ENCODE results near the gene ST3GAL2.

DNA sequence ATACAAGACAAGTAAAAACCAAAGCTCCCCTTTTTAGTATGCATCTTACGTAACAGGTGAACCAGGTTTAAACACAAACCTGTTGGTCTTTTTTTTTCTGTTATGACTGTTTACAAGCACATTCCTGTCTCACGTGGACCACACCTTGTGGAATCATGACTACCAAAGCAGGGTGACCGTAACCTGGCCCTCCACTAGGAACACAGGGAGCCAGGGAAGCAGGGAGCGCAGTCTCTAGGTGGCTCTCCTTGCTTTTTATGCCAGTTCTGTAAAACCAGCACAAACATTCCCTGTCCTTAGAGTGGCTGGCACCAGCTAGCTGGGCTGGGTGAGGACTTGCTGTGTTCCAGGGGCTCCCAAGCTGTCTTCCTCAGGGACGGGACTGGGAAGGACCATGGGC, 48.1 kb downstream of the ST3GAL2 start:
- TF ChIP-seq NFYB (IDR thresholded peaks at IDR 0.05; ENCODE audit: extremely low read depth, insufficient read length) (no peak), ZNF184 (CRISPR knock-in tag; IDR thresholded peaks at IDR 0.05) (no peak), BHLHE40 (IDR thresholded peaks at IDR 0.05; ENCODE audit: low read length) (no peak), XRCC4 (IDR thresholded peaks at IDR 0.05; ENCODE audit: extremely low read depth, insufficient read depth, insufficient read length) (no peak), EZH2 (IDR thresholded peaks at IDR 0.05; ENCODE audit: borderline replicate concordance, low read depth, low read length) (no peak), TCF7L2 (IDR thresholded peaks at IDR 0.05; ENCODE audit: low read depth, low read length) (no peak), SRF (CRISPR knock-in tag; IDR thresholded peaks at IDR 0.05) (no peak)
- TF ChIP-seq, protein P1, sequence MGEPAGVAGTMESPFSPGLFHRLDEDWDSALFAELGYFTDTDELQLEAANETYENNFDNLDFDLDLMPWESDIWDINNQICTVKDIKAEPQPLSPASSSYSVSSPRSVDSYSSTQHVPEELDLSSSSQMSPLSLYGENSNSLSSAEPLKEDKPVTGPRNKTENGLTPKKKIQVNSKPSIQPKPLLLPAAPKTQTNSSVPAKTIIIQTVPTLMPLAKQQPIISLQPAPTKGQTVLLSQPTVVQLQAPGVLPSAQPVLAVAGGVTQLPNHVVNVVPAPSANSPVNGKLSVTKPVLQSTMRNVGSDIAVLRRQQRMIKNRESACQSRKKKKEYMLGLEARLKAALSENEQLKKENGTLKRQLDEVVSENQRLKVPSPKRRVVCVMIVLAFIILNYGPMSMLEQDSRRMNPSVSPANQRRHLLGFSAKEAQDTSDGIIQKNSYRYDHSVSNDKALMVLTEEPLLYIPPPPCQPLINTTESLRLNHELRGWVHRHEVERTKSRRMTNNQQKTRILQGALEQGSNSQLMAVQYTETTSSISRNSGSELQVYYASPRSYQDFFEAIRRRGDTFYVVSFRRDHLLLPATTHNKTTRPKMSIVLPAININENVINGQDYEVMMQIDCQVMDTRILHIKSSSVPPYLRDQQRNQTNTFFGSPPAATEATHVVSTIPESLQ (CRISPR knock-in tag; IDR thresholded peaks at IDR 0.05): no peak
- TF ChIP-seq, protein P2, sequence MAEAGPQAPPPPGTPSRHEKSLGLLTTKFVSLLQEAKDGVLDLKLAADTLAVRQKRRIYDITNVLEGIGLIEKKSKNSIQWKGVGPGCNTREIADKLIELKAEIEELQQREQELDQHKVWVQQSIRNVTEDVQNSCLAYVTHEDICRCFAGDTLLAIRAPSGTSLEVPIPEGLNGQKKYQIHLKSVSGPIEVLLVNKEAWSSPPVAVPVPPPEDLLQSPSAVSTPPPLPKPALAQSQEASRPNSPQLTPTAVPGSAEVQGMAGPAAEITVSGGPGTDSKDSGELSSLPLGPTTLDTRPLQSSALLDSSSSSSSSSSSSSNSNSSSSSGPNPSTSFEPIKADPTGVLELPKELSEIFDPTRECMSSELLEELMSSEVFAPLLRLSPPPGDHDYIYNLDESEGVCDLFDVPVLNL (CRISPR knock-in tag; IDR thresholded peaks at IDR 0.05; ENCODE audit: low read depth): no peak
- TF ChIP-seq, protein P3, sequence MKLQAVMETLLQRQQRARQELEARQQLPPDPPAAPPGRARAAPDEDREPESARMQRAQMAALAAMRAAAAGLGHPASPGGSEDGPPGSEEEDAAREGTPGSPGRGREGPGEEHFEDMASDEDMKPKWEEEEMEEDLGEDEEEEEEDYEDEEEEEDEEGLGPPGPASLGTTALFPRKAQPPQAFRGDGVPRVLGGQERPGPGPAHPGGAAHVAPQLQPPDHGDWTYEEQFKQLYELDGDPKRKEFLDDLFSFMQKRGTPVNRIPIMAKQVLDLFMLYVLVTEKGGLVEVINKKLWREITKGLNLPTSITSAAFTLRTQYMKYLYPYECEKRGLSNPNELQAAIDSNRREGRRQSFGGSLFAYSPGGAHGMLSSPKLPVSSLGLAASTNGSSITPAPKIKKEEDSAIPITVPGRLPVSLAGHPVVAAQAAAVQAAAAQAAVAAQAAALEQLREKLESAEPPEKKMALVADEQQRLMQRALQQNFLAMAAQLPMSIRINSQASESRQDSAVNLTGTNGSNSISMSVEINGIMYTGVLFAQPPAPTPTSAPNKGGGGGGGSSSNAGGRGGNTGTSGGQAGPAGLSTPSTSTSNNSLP (IDR thresholded peaks at IDR 0.05; ENCODE audit: borderline replicate concordance, low read depth, low read length): no peak

All from K562 (cell line).